ENCODE data around the gene LAMA4.
"Not testable (repeated sequence)": the region's sequence is repeated elsewhere in the genome, so short reads cannot be mapped to it uniquely, and the experiment has no call there.

The LAMA4 gene

DNA sequence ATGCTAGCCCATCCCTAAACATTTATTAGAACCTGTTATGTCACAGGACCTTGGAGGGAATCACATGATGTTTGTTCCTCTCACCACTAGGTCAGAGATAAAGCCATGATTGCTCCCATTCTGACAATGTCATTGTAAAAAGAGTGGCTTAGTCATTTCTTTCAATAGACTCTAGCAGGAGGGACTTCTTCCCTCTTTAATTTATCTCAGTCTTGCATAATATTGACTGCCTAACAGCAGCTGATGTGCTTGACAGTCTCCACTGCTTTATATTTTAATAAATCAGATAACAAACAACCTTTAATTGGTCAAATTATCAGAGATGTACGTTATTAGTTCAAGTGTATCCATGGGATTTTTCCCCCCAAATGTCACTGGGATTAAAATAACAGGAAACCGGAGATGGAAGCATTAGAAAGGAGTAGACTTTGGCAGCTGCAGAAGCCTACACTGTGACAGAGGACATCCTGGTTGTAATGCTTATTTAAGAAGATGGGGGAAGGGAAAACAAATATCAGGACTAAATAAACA, 39.6 kb downstream of the LAMA4 start:
- no peak for DNase-seq

DNA sequence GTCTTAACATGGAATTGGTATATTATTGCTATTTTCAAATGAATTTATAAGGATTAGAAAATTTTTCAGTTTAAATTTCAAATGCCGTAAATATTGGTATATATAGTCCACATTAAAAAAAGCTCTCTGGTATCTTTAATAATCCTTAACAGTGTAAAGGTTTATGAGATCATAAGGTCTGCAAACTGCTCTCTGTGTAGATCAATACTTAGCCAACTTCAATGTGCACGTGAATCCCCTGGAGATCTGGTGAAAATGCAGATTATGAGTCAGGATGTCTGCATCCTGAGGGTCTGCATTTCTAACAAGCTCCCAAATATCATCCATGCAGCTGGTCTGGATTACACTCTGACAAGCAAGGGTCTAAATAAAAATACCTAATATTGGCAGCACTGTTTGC, 43.5 kb downstream of the LAMA4 start:
- DNase-seq: no peak

DNA sequence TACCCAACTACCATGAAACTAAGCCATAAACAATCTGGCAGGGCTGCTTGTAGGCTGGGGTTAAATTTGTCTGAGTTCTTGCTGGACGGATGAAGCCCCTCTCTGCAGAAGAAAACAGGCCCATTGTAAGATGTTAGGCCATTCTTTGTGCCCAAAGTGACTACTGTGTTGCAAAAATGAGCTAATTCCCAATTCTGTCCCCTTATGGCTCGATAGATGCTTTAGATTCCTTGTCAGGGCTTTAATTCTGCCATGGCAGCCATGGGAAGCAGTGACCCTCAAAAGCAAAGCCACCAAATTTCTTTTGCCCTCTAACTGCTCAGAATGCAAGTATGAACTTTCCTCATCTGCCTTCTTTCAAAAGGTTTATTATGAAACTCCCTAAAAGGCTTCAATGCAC, 45.2 kb downstream of the LAMA4 start:
- no peak for DNase-seq

DNA sequence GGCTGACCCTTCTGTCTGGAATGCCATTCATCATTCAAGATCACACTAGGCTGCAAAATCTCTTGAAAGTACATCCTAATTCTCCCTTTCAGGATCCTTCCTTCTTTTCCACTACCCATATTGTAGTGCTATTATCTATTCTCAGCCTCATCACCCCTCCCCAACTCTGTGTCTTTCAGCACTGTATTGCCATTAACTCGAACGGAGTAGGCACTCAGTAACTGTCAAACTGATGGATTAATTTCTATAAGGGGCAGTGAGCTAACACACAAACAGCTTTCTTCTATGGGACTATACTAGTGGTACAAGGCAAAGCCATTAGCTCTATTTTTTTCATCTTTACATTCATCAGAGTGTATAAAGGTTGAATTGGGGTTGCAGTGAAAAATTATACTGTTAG, 46.6 kb downstream of the LAMA4 start:
- DNase-seq: no peak

DNA sequence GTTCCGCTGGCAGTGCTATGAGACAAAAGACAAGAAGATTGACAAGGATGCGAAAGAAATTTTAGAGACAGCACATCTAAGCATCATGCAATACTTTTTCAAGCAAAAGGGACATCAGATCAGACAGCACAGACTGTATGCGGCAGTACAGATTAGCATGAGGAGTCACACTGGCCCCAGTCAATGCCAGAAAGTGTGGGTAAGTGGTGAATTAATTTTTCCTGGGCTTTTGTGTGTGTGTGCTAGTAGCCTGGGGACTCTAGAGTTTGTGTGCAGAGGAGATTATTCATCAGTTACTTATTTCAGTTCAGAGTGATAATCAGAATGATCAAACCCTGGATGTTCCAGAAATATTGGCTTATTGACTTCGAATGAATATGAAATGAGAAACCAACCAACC, 47.2 kb downstream of the LAMA4 start:
- no peak for DNase-seq

DNA sequence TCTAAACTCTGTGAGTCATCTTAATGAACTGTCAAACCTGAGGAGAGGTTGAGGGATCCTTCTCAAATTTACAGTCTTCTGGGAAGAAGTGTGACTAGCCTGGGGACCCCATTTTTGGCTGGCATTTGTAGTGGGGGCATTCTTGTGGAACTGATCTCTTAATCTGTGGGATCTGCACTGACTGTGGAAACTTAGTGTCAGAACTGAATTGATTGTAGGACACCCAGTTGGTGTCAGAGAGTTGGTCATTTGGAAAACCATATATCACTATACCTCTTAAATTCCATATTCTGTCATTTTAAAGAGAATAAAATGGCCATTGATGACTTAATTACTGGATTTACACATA, 48.3 kb downstream of the LAMA4 start:
- no peak for DNase-seq

DNA sequence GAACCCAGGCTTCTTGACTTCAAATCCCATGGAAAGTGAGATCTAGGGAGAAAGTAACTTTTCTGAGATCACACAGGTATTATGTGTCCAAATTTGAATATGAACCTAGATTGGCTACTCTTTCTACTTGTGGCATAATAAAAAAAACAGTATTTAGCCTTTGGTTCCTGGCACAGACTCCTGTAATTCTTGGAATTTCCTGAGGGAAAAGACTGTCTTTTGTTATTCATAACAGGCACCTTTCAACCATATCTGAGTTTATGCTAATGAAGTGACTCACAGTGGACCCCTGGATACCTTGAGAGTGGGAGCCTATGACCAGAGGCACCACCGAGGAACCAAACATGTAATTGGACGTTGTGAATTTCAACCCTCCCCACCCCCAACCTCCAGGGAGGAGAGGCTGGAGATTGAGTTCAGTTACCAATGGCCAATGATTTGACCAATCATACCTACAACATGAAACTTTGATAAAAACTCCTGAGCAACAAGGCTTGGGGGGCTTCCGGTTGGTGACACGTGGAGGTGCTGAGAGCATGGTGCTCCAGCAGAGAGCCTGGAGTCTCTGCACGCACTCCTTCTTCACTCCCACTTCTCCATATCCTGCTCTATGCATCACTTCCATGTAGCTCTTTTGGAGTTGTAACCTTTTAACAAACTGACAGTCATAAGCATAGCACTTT, 48.8 kb downstream of the LAMA4 start:
- no peak for DNase-seq

DNA sequence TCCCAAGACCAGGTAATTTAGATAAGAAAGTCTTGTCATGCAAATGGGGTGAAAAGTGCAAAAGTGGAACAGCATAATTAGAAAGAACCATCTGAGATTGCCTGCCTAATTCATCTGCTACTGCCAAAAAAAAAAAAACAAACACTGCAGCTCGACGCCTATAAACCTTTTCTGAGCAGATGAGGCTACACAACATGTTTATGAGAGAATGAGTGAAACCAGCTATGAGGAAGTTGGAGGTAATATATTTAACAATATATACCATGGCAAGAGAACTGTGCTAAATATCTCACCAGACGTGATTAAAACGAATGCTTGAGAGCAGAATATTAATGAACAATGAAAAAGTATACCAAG, 50.0 kb downstream of the LAMA4 start:
- no peak for DNase-seq

DNA sequence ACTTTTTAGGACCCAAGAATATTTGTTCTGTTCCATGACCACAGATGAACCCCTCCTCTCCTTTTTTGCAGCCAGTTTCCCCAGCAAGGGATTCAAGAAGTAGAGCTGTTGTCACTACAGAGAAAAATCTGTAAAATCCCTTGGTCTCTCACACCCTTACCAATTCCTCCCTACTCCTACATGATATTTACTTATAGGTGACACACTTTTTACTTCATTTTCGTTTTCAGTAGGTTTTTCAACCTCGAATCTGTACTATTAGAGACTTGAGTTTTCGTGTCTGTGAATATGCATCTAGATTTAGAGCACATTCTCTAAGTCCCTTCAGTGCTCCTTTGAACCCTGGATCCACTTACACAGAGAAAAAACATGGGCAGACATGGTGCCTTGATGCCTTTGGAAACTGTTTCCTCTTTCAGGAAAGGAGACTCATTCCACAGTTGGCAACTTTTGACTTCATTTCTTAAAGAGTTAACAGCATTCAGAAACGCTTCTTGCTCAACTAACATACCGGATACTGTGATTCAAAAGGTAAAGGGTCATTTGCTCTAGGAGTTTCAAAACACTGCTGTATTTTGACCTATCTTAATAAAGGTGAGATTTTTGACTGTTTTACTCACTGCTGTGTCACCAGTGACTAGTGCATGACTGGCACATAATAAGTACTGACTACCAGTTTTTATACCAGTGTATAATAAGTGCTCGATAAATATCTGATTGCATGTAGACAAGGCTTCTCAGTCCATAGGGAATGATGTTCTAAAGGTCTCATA, 50.6 kb downstream of the LAMA4 start:
- DNase-seq: no peak

DNA sequence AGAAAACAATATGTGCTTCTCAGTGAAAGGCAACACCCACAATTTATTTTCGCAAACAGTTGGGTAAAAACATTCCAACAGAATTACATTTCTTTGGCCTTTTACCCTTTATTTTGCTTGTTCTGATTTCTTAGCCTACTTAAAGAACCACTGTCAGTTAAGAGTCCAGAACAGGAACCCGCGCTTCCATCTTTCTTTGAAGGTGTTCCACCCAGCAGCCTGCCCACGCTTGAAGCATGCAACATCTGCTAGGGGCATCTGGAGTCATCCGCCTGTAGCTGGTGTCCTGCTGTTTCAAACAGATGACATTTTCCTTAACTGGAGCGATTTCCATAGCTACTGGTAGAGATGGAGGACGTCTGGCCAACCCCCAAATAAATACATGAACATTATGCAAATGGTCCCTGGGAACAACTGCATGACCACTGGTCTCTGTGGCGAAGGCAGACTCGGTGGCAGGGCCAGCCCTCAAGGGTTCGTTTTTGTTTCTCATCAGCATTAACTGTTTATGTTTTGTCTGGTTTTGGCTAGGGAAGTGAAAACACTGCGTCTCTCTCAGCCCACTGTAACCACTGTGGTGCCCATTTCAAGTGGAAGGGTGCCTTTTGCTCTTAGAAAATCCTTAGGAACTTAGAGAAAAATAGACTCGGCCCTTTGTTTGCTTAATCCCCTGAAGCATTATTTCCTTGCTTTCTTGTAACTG, 51.6 kb downstream of the LAMA4 start:
- no peak for DNase-seq

DNA sequence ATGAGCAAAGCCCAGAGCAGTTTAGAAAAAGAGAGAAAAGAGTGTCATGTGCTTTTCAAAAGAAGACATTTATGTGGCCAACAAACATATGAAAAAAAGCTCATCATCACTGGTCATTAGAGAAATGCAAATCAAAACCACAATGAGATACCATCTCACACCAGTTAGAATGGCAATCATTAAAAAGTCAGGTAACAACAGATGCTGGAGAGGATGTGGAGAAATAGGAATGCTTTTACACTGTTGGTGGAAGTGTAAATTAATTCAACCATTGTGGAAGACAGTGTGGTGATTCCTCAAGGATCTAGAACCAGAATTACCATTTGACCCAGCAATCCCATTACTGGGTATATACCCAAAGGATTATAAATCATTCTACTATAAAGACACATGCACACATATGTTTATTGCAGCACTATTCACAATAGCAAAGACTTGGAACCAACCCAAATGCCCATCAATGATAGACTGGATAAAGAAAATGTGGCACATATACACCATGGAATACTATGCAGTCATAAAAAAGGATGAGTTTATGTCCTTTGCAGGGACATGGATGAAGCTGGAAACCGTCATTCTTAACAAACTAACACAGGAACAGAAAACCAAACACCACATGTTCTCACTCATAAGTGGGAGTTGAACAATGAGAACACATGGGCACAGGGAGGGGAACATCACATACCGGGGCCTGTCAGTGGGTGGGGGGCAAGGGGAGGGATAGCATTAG, 54.0 kb downstream of the LAMA4 start:
- DNase-seq: not testable (repeated sequence)

DNA sequence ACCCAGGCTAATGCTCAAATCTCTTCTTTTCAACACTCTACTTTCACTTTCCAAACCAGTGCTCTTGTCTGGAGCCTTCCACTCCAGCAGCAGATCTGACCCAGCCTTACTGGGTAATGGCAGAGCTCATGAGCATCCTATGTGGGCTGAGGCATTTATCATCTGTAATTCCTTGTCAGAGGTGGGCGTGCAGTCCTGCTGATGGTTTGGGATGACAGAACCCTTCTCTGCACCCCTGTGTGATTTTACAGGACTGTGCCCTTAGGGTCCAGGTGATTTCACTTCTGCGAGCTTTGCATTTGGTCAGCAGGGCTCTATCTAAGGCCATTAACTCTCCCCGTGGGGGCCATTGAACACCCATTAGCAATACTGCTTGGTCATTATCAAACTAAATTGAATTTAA, 55.4 kb downstream of the LAMA4 start:
- DNase-seq: no peak

DNA sequence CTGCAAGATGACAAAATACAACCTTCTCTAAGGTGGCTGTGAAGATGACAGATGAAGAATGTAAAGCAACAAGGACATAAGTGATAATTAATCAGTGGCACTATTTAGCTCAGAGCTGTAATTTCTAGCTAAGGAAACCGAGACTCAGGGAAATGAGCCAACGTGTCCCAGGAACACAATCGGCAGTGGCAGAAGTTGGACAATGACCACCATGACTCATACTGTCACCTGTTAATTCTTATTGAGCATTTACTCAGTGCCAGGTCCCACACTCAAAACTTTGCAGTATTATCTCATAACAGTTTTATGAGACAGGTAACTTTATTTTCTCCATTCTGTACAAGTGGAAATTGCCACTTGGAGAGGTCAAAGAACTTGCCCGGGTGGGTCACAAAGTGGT, 55.8 kb downstream of the LAMA4 start:
- no peak for DNase-seq

DNA sequence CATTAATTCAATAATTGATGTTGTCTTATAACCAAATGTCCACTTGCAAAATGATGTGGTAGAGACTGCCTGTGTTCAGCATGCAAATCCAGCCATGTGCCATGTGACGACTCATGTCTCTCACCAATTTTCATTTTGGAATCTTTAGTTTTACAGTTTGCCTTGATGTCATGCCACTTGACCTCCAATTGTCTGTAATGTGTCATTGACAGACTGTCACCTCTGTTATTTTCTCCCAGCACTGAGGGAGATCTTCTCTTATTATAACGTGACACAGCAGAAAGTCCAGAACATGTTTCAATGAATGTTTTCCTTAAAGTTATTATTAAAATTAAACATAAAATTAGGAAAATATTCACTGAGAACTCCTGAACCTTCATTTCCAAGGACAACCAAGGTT, 56.7 kb downstream of the LAMA4 start:
- no peak for DNase-seq

DNA sequence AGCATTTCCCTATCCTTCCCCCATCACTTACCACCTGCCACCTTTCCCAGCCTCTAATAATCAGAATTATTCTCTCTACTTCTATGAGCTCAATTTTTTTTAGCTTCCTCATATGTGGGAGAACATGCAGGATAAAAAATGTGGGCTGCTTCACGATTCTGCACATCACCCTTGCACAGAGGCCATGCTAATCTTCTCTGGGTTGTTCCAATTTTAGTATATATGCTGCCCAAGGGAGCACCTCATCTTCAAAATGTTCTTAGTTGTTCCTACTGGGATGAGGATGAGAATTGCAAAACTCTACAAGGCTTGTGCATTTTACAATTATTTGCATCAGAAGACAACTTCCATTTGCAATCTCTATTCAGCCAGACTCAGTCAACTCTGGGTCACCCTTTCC, 58.1 kb downstream of the LAMA4 start:
- no peak for DNase-seq

DNA sequence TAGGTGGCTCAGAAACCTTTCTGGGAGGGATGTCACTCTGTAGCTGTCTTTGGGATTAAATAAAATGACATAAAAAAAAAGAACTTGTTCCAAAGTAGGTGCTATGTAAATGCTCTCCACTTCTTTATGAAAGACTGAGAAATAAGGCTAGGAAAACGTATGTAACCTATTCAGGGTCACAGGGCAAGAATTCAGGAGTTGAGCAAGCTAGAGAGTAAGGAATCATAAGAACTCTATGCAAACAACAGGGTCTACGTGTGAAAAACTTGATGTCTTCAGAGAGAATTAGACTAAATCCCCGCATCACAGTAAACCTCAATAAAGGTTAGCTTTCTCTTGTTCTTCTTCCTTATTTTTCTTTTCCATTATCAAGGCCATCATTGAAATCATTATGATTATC, 59.2 kb downstream of the LAMA4 start:
- no peak for DNase-seq

DNA sequence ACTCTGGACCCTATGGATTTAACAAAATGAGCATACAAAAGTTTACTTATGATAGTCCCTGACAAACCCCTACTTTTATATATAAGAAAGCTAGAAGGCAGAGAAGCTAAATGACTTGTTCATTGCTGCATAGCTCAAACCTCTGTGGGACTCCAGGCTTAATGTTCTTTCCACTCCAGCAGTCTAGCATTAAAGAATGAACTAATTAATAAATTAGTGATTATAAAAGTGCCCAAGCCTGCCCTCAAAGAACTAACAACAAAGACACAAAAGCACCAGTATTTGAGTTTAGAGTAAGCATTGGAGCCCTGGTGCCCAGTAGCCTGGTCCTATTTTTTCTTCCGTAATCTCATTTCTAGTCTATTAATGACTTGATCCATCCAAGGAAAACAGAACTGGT, 59.9 kb downstream of the LAMA4 start:
- no peak for DNase-seq

DNA sequence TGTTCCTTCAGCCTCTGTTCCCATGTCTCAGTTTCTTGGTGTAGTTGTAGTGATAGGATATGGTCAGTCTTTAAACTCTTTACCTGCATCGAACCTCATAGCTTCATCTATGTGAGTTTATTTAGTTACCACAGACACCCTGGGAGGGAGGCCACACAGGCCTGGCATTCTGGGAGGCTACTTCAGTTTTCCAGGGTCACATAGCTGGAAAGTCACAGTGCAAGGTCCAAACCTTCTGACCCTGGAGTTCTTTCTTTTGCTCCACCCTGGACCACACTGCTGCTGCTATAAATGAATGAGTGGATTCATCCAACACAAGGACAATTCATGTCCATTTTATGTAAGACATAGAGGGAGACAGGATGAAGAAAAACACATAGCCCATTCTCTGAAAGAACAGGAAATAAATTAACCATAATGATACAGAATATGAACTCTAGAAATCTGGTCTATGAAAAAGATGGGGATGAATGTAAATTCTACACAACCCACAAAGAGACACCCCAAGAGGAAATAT, 60.8 kb downstream of the LAMA4 start:
- DNase-seq: no peak

DNA sequence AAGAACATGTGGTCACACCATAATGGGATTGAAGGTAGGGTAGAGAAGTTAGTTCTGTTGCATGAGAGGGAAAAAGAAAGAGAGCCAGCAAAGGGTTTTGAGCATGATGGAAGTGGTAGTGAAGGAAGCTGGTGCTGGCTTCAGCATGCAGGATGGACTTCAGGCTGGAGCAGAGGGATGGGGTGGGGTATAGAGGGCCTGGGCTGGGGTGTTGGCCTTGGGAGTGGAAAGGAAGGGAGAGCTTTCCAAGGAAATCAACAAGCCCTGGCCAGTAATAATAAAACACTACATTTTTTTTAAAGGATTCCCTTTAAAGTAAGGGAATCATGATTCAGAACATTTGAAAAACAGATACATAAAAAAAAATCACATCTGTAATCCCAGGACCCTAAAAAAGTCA, 61.2 kb downstream of the LAMA4 start:
- no peak for DNase-seq

DNA sequence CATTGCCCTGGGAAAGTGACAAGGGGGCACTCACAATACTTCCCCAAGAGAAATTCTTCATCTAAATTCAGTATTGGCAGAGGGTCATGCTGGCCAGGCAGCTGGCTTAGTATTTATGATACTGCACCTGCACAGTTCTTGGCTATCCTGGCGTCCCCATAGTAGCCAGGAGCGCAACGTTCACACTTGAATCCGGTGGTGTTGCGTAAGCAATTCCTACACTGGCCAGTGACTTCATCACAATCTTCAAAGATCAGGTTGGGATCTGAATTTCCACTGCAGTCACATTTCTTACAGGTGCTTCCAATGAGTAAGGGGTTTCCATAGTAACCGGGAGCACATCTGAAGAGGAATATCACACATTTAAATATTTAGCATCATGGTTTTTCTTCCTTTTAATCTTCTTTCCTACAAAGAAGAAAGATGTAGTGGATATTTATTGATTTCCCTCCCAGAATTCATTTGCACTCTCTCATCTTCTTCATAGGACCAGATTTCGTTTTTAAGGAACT, 62.8 kb downstream of the LAMA4 start:
- DNase-seq: no peak

DNA sequence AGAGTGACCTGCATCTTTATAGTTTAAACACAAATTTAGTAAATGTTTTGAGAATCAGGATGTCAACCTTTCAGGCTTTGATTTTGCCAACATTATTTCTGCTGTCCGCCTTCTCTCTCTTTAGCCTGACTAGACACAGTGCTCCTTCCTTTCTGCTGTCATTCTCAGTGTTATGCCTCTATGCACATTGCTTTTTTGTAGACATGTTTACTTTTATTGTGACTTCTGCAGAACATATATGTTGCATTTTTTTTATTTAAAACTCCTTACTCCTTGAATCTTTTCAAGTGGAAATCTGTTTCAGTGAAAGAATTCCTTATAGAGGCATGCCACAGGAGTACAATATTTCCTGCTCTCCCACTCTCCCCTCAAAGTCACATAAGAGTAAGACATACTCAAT, 64.2 kb downstream of the LAMA4 start:
- DNase-seq: no peak

DNA sequence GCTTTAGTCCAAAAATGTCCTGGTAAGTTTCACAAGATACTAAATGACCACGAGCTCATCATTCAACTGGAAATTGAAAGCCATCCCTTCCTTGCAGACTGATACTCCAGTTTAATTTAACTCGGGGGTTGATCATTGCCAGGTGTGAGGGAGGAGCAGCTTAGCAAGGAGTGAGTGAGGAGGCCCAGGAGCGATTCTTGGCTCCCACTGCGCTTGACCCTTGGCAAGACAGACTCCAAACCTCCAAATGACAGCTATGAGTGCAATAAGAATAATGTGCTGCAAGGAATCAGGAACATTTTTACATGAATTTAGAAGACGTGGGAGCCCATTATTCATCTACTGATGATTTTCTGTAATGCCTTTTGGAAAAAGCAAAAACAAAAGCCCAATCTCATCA, 64.9 kb downstream of the LAMA4 start:
- DNase-seq: no peak

DNA sequence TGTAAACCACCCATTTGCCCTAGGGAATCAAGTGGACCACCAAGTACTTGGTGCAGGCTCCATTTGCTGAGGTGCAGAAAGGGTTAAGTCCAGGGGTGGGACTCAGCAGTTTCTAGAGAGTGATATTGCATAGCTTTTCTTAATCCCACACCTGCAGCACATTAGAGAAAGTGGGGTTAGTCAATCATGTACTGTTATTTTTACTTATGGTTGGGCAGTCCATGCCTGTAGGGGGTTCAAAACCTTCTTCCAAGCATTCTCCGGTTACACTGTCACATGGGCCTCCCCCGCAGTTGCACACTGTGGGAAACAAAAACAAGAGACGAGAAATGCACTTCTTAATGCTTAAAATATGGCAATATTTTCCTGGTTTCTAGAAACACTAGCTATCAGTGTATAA, 65.5 kb downstream of the LAMA4 start:
- DNase-seq: no peak

Measured in CD4-positive, alpha-beta T cell treated with Interleukin-21 for 1 hour (primary cell).